Measurements from ENCODE around the gene LURAP1L.

GRCh38 chr9:12784461-12785259, 9.8 kb downstream of the LURAP1L start:
- no peak for TF ChIP-seq POLR2A (IDR thresholded peaks at IDR 0.05)
- TF ChIP-seq CTCF (IDR thresholded peaks at IDR 0.05 in 8 of 11, conservative IDR thresholded peaks at IDR 0.05 in 3 of 11), result no peak
- no peak for TF ChIP-seq POLR2AphosphoS5 (IDR thresholded peaks at IDR 0.05)
